Loucy (cell line): Measurements from ENCODE around the gene NIM1K.

ENCODE experiments used
- EZH2phosphoT487 ChIP-seq: fragments of 200-600 bp; IDR thresholded peaks from 2 replicates; pipeline ENCODE4 v1.6.1; 2018; ENCODE audit warnings: antibody characterized with exemption, mild to moderate bottlenecking, moderate library complexity, borderline replicate concordance
- TF ChIP-seq, protein P1 (sequence below): fragments of 200-600 bp; sonication (generic); conservative IDR thresholded peaks from 2 replicates; pipeline ENCODE4 v1.5.1; 2014; ENCODE audit warnings: mild to moderate bottlenecking, antibody characterized with exemption, low read length

DNA sequence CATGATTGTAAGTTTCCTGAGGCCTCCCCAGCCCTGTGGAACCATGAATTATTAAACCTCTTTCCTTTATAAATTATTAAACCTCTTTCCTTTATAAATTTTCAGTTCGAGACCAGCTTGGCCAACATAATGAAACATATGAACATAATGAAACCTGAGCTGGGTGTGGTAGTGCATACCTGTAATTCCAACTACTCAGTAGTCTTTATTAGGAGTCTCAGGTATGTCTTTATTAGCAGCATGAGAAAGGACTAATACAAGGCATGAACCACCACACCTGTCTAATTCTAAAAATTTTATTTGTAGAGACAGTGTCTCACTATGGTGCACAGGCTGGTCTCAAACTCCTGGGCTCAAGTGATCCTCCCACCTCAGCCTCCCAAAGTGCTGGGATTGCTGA, 27.1 kb downstream of the NIM1K start:
- TF ChIP-seq, protein P1, sequence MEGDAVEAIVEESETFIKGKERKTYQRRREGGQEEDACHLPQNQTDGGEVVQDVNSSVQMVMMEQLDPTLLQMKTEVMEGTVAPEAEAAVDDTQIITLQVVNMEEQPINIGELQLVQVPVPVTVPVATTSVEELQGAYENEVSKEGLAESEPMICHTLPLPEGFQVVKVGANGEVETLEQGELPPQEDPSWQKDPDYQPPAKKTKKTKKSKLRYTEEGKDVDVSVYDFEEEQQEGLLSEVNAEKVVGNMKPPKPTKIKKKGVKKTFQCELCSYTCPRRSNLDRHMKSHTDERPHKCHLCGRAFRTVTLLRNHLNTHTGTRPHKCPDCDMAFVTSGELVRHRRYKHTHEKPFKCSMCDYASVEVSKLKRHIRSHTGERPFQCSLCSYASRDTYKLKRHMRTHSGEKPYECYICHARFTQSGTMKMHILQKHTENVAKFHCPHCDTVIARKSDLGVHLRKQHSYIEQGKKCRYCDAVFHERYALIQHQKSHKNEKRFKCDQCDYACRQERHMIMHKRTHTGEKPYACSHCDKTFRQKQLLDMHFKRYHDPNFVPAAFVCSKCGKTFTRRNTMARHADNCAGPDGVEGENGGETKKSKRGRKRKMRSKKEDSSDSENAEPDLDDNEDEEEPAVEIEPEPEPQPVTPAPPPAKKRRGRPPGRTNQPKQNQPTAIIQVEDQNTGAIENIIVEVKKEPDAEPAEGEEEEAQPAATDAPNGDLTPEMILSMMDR = no peak
- no peak for TF ChIP-seq EZH2phosphoT487
